K562 (cell line): ENCODE measurements around the gene TECPR2. TPM values are rescaled to one million over a fixed set of nuclear protein-coding genes. Genes with fewer than 3 reads are reported as not detected.

Experiments
- ATF4 ChIP-seq: fragments of 450-650 bp; formaldehyde crosslinking; IDR thresholded peaks from 2 replicates; pipeline ENCODE4 v1.4.0; 2022; ENCODE audit warnings: mild to moderate bottlenecking, moderate library complexity
- CHD1 ChIP-seq: fragments of 200-600 bp; sonication (generic); IDR thresholded peaks from one replicate; pipeline ENCODE4 v1.6.1; 2012; ENCODE audit warnings: mild to moderate bottlenecking, moderate library complexity, low read length, inconsistent platforms
- HIVEP1 ChIP-seq: fragments of 250-450 bp; sonication (Bioruptor Pico); IDR thresholded peaks from 2 replicates; pipeline ENCODE4 v1.4.0; 2020; ENCODE audit warnings: mild to moderate bottlenecking
- NCOA4 ChIP-seq: fragments of 450-650 bp; IDR thresholded peaks from 2 replicates; pipeline ENCODE4 v1.6.1; 2018; ENCODE audit warnings: mild to moderate bottlenecking; ENCODE audit not compliant: partially characterized antibody
- TRIM28 ChIP-seq: fragments of 450-650 bp; IDR thresholded peaks from 2 replicates; pipeline ENCODE4 v1.6.1; 2017
- WHSC1 ChIP-seq: IDR thresholded peaks from one replicate; pipeline ENCODE4 v1.6.1; 2012; ENCODE audit warnings: low read length, control low read depth, inconsistent platforms
- ZBTB7A ChIP-seq: IDR thresholded peaks from 2 replicates; pipeline ENCODE4 v1.6.1; 2011; ENCODE audit warnings: low read depth, mild to moderate bottlenecking, low read length, moderate library complexity, borderline replicate concordance; ENCODE audit not compliant: control insufficient read depth
- ZNF609 ChIP-seq: sonication (generic); formaldehyde crosslinking; IDR thresholded peaks from 2 replicates; pipeline ENCODE4 v1.8.1; 2023; ENCODE audit warnings: missing genetic modification reagents, mild to moderate bottlenecking, borderline replicate concordance
- ZNF79 ChIP-seq: fragments of 250-450 bp; sonication (Bioruptor Pico); IDR thresholded peaks from 2 replicates; pipeline ENCODE4 v1.4.0; 2020; ENCODE audit warnings: low read depth, mild to moderate bottlenecking, moderate library complexity
- polyA plus RNA-seq, 8 experiments: library from polyadenylated mRNA; depleted of rRNA in 4 of 8; stranded (reverse) in 5 of 8; unstranded in 3 of 8; fragments of >200 nt; fragmentation: Nextera tagmentation in 2 of 8; fragmentation: Illumina TruSeq in 1 of 8; extraction: Ambion mirVana in 2 of 8; extraction: Trizol in 1 of 8; gene quantifications; 2 replicates each; pipeline versions ENCODE4 v1.2.1 to v1.2.3, GENCODE V29; 2011 to 2014; ENCODE audit warnings: inconsistent platforms in 1 of 8, missing spikeins in 1 of 8
- total RNA-seq, 7 experiments: library from RNA; depleted of rRNA in 6 of 7; stranded (reverse); fragments of >200 nt in 6 of 7; fragmentation: Illumina TruSeq in 2 of 7; extraction: Trizol in 2 of 7; gene quantifications; 2 replicates each; pipeline versions ENCODE4 v1.2.1 to v1.2.3, GENCODE V29; 2011 to 2021; ENCODE audit warnings: low replicate concordance in 1 of 7
- TF ChIP-seq, protein P1 (sequence below): fragments of 250-450 bp; sonication (Bioruptor Pico); IDR thresholded peaks from 2 replicates; pipeline ENCODE4 v1.4.0; 2020
- TF ChIP-seq, protein P2 (sequence below): sonication (generic); formaldehyde crosslinking; IDR thresholded peaks from 2 replicates; pipeline ENCODE4 v1.8.0; 2022; ENCODE audit warnings: missing genetic modification reagents, mild to moderate bottlenecking, borderline replicate concordance

TECPR2 gene
- total and polyA plus RNA-seq, 9 of the 15 experiments (the other 6 are each of a cell fraction or from before 2014, with no cell fraction given) = 0.04 to 3.0 (median 0.83) TPM

DNA sequence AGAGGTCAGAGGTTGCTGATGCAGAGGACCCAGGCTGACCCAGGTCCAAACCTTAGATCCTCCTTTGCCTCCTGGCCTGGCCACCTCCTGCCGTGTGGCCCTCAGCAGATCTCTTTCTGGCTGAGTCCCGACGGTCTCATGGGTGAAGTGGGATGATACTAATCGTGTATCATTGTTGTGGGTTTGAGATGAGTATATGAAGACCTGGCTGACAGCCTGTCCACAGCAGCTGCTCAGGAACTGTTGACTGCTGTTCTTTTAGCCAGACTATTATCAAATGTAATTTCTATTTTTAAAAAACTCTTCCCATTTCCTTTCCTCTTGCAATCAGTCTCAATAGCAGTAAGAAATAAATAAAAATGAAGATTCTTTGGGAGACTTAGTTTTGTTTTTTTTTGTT, 101.3 kb downstream of the TECPR2 start (continued):
- TF ChIP-seq, protein P1, sequence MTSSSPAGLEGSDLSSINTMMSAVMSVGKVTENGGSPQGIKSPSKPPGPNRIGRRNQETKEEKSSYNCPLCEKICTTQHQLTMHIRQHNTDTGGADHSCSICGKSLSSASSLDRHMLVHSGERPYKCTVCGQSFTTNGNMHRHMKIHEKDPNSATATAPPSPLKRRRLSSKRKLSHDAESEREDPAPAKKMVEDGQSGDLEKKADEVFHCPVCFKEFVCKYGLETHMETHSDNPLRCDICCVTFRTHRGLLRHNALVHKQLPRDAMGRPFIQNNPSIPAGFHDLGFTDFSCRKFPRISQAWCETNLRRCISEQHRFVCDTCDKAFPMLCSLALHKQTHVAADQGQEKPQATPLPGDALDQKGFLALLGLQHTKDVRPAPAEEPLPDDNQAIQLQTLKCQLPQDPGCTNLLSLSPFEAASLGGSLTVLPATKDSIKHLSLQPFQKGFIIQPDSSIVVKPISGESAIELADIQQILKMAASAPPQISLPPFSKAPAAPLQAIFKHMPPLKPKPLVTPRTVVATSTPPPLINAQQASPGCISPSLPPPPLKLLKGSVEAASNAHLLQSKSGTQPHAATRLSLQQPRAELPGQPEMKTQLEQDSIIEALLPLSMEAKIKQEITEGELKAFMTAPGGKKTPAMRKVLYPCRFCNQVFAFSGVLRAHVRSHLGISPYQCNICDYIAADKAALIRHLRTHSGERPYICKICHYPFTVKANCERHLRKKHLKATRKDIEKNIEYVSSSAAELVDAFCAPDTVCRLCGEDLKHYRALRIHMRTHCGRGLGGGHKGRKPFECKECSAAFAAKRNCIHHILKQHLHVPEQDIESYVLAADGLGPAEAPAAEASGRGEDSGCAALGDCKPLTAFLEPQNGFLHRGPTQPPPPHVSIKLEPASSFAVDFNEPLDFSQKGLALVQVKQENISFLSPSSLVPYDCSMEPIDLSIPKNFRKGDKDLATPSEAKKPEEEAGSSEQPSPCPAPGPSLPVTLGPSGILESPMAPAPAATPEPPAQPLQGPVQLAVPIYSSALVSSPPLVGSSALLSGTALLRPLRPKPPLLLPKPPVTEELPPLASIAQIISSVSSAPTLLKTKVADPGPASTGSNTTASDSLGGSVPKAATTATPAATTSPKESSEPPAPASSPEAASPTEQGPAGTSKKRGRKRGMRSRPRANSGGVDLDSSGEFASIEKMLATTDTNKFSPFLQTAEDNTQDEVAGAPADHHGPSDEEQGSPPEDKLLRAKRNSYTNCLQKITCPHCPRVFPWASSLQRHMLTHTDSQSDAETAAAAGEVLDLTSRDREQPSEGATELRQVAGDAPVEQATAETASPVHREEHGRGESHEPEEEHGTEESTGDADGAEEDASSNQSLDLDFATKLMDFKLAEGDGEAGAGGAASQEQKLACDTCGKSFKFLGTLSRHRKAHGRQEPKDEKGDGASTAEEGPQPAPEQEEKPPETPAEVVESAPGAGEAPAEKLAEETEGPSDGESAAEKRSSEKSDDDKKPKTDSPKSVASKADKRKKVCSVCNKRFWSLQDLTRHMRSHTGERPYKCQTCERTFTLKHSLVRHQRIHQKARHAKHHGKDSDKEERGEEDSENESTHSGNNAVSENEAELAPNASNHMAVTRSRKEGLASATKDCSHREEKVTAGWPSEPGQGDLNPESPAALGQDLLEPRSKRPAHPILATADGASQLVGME (CRISPR knock-in tag) = no peak
- TF ChIP-seq, protein P2, sequence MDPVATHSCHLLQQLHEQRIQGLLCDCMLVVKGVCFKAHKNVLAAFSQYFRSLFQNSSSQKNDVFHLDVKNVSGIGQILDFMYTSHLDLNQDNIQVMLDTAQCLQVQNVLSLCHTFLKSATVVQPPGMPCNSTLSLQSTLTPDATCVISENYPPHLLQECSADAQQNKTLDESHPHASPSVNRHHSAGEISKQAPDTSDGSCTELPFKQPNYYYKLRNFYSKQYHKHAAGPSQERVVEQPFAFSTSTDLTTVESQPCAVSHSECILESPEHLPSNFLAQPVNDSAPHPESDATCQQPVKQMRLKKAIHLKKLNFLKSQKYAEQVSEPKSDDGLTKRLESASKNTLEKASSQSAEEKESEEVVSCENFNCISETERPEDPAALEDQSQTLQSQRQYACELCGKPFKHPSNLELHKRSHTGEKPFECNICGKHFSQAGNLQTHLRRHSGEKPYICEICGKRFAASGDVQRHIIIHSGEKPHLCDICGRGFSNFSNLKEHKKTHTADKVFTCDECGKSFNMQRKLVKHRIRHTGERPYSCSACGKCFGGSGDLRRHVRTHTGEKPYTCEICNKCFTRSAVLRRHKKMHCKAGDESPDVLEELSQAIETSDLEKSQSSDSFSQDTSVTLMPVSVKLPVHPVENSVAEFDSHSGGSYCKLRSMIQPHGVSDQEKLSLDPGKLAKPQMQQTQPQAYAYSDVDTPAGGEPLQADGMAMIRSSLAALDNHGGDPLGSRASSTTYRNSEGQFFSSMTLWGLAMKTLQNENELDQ (CRISPR knock-in tag) = no peak
- no peak for TF ChIP-seq CHD1
- no peak for TF ChIP-seq NCOA4
- no peak for TF ChIP-seq ATF4 (CRISPR knock-in tag)
- no peak for TF ChIP-seq ZBTB7A
- no peak for TF ChIP-seq HIVEP1 (CRISPR knock-in tag)
- no peak for TF ChIP-seq TRIM28
- TF ChIP-seq ZNF79 = no peak
- TF ChIP-seq WHSC1 = no peak
- no peak for TF ChIP-seq ZNF609 (CRISPR knock-in tag)
- TF ChIP-seq, all 486 proteins: peak for 0
